CD8-positive, alpha-beta memory T cell (primary cell): Measurements from ENCODE around the gene HHAT. TPM values are rescaled to one million over a fixed set of nuclear protein-coding genes. Genes with fewer than 3 reads are reported as not detected.

Source experiments
- CTCF ChIA-PET: fragments of 350-600 bp; sonication (Branson Sonifier 250); formaldehyde crosslinking; loops from one replicate; lab custom pipeline; 2021; ENCODE audit warnings: antibody characterized with exemption; lab: Charles Lee
- POLR2A ChIA-PET: fragments of 350-600 bp; sonication (Branson Sonifier 250); formaldehyde crosslinking; loops from one replicate; lab custom pipeline; 2021; ENCODE audit warnings: antibody characterized with exemption; lab: Charles Lee
- DNase-seq, 5 donors: peaks; one replicate each; pipeline versions ENCODE4 v3.0.0 to v3.0.0-alpha.2; 2020 to 2022; ENCODE audit warnings: mixed read lengths in 1 of 5
- H3K27ac ChIP-seq: one replicate; pipeline ENCODE4 v1.7.0; 2013; ENCODE audit warnings: low read depth, mild to moderate bottlenecking, low read length, moderate library complexity
- H3K27me3 ChIP-seq: 2 replicates; pipeline ENCODE4 v1.7.0; 2013; ENCODE audit warnings: low read length, mild to moderate bottlenecking; ENCODE audit not compliant: insufficient read depth, poor library complexity, severe bottlenecking
- H3K36me3 ChIP-seq: 2 replicates; pipeline ENCODE4 v1.7.0; 2013; ENCODE audit warnings: mild to moderate bottlenecking, low read length, moderate library complexity; ENCODE audit not compliant: insufficient read depth
- H3K4me1 ChIP-seq: 2 replicates; pipeline ENCODE4 v1.7.0; 2013; ENCODE audit warnings: mild to moderate bottlenecking, low read length, moderate library complexity; ENCODE audit not compliant: insufficient read depth
- H3K4me3 ChIP-seq: 2 replicates; pipeline ENCODE4 v1.7.0; 2013; ENCODE audit warnings: mild to moderate bottlenecking, low read length
- H3K9me3 ChIP-seq: 2 replicates; pipeline ENCODE4 v1.7.0; 2013; ENCODE audit warnings: mild to moderate bottlenecking, low read length
- H3K27ac Mint-ChIP-seq, 8 donors: one replicate each; pipeline ENCODE4 v1.8.0; 2020 to 2021; ENCODE audit warnings: mixed read lengths in 8 of 8, mild to moderate bottlenecking in 6 of 8, inconsistent platforms in 3 of 8, moderate library complexity in 3 of 8
- H3K27me3 Mint-ChIP-seq, 2 donors: one replicate each; pipeline ENCODE4 v1.8.0; 2020 to 2021; ENCODE audit warnings: mixed read lengths in 2 of 2, mild to moderate bottlenecking in 1 of 2, moderate library complexity in 1 of 2
- H3K36me3 Mint-ChIP-seq, 3 donors: one replicate each; pipeline ENCODE4 v1.8.0; 2020 to 2021; ENCODE audit warnings: mixed read lengths in 3 of 3, inconsistent platforms in 1 of 3, mild to moderate bottlenecking in 1 of 3
- H3K4me1 Mint-ChIP-seq, 3 donors: one replicate each; pipeline ENCODE4 v1.8.0; 2020 to 2021; ENCODE audit warnings: mixed read lengths in 3 of 3, inconsistent platforms in 1 of 3, mild to moderate bottlenecking in 1 of 3
- H3K4me3 Mint-ChIP-seq, 7 donors: one replicate each; pipeline ENCODE4 v1.8.0; 2020 to 2021; ENCODE audit warnings: mixed read lengths in 7 of 7, mild to moderate bottlenecking in 6 of 7, moderate library complexity in 4 of 7, inconsistent platforms in 2 of 7
- H3K9me3 Mint-ChIP-seq, 5 donors: one replicate each; pipeline ENCODE4 v1.8.0; 2020 to 2022; ENCODE audit warnings: mixed read lengths in 5 of 5, mild to moderate bottlenecking in 3 of 5, moderate library complexity in 2 of 5, inconsistent platforms in 1 of 5
- polyA plus RNA-seq: library from polyadenylated mRNA; unstranded; fragments of 300-500 nt; fragmentation: Illumina TruSeq; gene quantifications from one replicate; pipeline ENCODE4 v1.2.3, GENCODE V29; 2021
- total RNA-seq, 2 experiments: library from RNA; stranded (reverse); gene quantifications; one replicate each; pipeline ENCODE4 v1.2.3, GENCODE V29; 2021

HHAT gene
- total and polyA plus RNA-seq, 3 experiments from 2014 or later = 1.4 to 4.6 (median 2.1) TPM

- DNase-seq = no peak
- Mint-ChIP-seq H3K27ac (no peak overlapping the region), H3K4me3 (no peak overlapping the region), H3K27me3 (no peaks in the 10 kb centered on the region), H3K4me1 (no peaks in the 10 kb centered on the region), H3K9me3 (no peaks in the 10 kb centered on the region), H3K36me3 (peaks cover 1 to 6% (median 6%) of the 10 kb centered on the region in 3 donors)
- Histone ChIP-seq H3K4me3 (no peak overlapping the region), H3K9me3 (no peaks in the 10 kb centered on the region), H3K36me3 (no peaks in the 10 kb centered on the region), H3K27ac (no peak overlapping the region), H3K4me1 (no peaks in the 10 kb centered on the region), H3K27me3 (no peaks in the 10 kb centered on the region)
- POLR2A ChIA-PET = no interaction called here
- CTCF ChIA-PET = no interaction called here
Observed at GRCh38 chr1:210482491-210482890, 153.8 kb downstream of the HHAT start.

- no peak for DNase-seq
- no peaks in the 10 kb centered on the region for H3K9me3 Mint-ChIP-seq
- no peak overlapping the region for H3K27ac Mint-ChIP-seq
- H3K27ac ChIP-seq = no peak overlapping the region
- no peaks in the 10 kb centered on the region for H3K4me1 Mint-ChIP-seq
- H3K36me3 Mint-ChIP-seq = peaks cover 0 to 4% (median 3%) of the 10 kb centered on the region in 3 donors
- ChIA-PET POLR2A (no interaction called here), CTCF (no interaction called here)
- H3K36me3 ChIP-seq = no peaks in the 10 kb centered on the region
- H3K4me1 ChIP-seq = no peaks in the 10 kb centered on the region
- no peaks in the 10 kb centered on the region for H3K9me3 ChIP-seq
- H3K27me3 Mint-ChIP-seq = no peaks in the 10 kb centered on the region
- no peaks in the 10 kb centered on the region for H3K27me3 ChIP-seq
- no peak overlapping the region for H3K4me3 Mint-ChIP-seq
- H3K4me3 ChIP-seq = no peak overlapping the region
Observed at GRCh38 chr1:210482945-210483617, 154.4 kb downstream of the HHAT start.

- Mint-ChIP-seq H3K4me3 (no peak overlapping the region), H3K9me3 (no peaks in the 10 kb centered on the region), H3K27ac (no peak overlapping the region), H3K27me3 (no peaks in the 10 kb centered on the region), H3K36me3 (peaks cover 0 to 7% (median 3%) of the 10 kb centered on the region in 3 donors), H3K4me1 (no peaks in the 10 kb centered on the region)
- Histone ChIP-seq H3K4me3 (no peak overlapping the region), H3K27me3 (no peaks in the 10 kb centered on the region), H3K4me1 (no peaks in the 10 kb centered on the region), H3K27ac (no peak overlapping the region), H3K9me3 (no peaks in the 10 kb centered on the region), H3K36me3 (no peaks in the 10 kb centered on the region)
- DNase-seq = no peak
- ChIA-PET POLR2A (no interaction called here), CTCF (no interaction called here)
Observed at GRCh38 chr1:210483821-210484220, 155.1 kb downstream of the HHAT start.

- H3K9me3 Mint-ChIP-seq = no peaks in the 10 kb centered on the region
- no peak overlapping the region for H3K27ac Mint-ChIP-seq
- no peaks in the 10 kb centered on the region for H3K4me1 ChIP-seq
- H3K9me3 ChIP-seq = no peaks in the 10 kb centered on the region
- H3K36me3 ChIP-seq = no peaks in the 10 kb centered on the region
- ChIA-PET POLR2A (no interaction called here), CTCF (no interaction called here)
- peaks cover 0 to 7% (median 3%) of the 10 kb centered on the region in 3 donors for H3K36me3 Mint-ChIP-seq
- no peak overlapping the region for H3K4me3 ChIP-seq
- no peak for DNase-seq
- H3K27me3 ChIP-seq = no peaks in the 10 kb centered on the region
- no peak overlapping the region for H3K4me3 Mint-ChIP-seq
- no peaks in the 10 kb centered on the region for H3K4me1 Mint-ChIP-seq
- no peak overlapping the region for H3K27ac ChIP-seq
- no peaks in the 10 kb centered on the region for H3K27me3 Mint-ChIP-seq
Observed at GRCh38 chr1:210487021-210487420, 158.3 kb downstream of the HHAT start.

GRCh38 chr1:210489491-210489890 lies 160.8 kb downstream of the HHAT start:
- peaks cover 0 to 3% (median 3%) of the 10 kb centered on the region in 3 donors for H3K36me3 Mint-ChIP-seq
- no peaks in the 10 kb centered on the region for H3K27me3 ChIP-seq
- H3K36me3 ChIP-seq = no peaks in the 10 kb centered on the region
- H3K4me3 ChIP-seq = no peak overlapping the region
- H3K27me3 Mint-ChIP-seq = no peaks in the 10 kb centered on the region
- H3K4me1 Mint-ChIP-seq = no peaks in the 10 kb centered on the region
- H3K27ac ChIP-seq = no peak overlapping the region
- CTCF ChIA-PET = no interaction called here
- H3K9me3 ChIP-seq = no peaks in the 10 kb centered on the region
- no peaks in the 10 kb centered on the region for H3K9me3 Mint-ChIP-seq
- H3K4me3 Mint-ChIP-seq = no peak overlapping the region
- no peak overlapping the region for H3K27ac Mint-ChIP-seq
- H3K4me1 ChIP-seq = no peaks in the 10 kb centered on the region
- POLR2A ChIA-PET = no interaction called here
- no peak for DNase-seq

- H3K36me3 ChIP-seq = no peaks in the 10 kb centered on the region
- DNase-seq = no peak
- Mint-ChIP-seq H3K4me3 (no peak overlapping the region), H3K27ac (no peak overlapping the region), H3K36me3 (peaks cover 0 to 3% (median 0%) of the 10 kb centered on the region in 3 donors), H3K27me3 (no peaks in the 10 kb centered on the region), H3K9me3 (no peaks in the 10 kb centered on the region), H3K4me1 (no peaks in the 10 kb centered on the region)
- POLR2A ChIA-PET = no interaction called here
- H3K4me1 ChIP-seq = no peaks in the 10 kb centered on the region
- H3K27me3 ChIP-seq = no peaks in the 10 kb centered on the region
- CTCF ChIA-PET = no interaction called here
- no peak overlapping the region for H3K27ac ChIP-seq
- H3K4me3 ChIP-seq = no peak overlapping the region
- no peaks in the 10 kb centered on the region for H3K9me3 ChIP-seq
Observed at GRCh38 chr1:210490781-210491180, 162.1 kb downstream of the HHAT start.

- H3K4me1 Mint-ChIP-seq = no peaks in the 10 kb centered on the region
- no peaks in the 10 kb centered on the region for H3K9me3 Mint-ChIP-seq
- Histone ChIP-seq H3K4me1 (no peaks in the 10 kb centered on the region), H3K27ac (no peak overlapping the region), H3K36me3 (no peaks in the 10 kb centered on the region), H3K27me3 (no peaks in the 10 kb centered on the region), H3K4me3 (no peak overlapping the region), H3K9me3 (no peaks in the 10 kb centered on the region)
- DNase-seq = no peak
- ChIA-PET CTCF (no interaction called here), POLR2A (no interaction called here)
- H3K27me3 Mint-ChIP-seq = no peaks in the 10 kb centered on the region
- H3K4me3 Mint-ChIP-seq = no peak overlapping the region
- H3K27ac Mint-ChIP-seq = no peak overlapping the region
- H3K36me3 Mint-ChIP-seq = peaks cover 0 to under 1% (median 0%) of the 10 kb centered on the region in 3 donors
Observed at GRCh38 chr1:210496063-210496462, 167.4 kb downstream of the HHAT start.

- CTCF ChIA-PET = no interaction called here
- H3K36me3 Mint-ChIP-seq = peaks cover 0 to 3% (median 0%) of the 10 kb centered on the region in 3 donors
Observed at GRCh38 chr1:210499956-210500355, 171.3 kb downstream of the HHAT start.

More at GRCh38 chr1:210499956-210500355, 171.3 kb downstream of the HHAT start:
- no peaks in the 10 kb centered on the region for H3K9me3 ChIP-seq
- H3K27me3 ChIP-seq = no peaks in the 10 kb centered on the region
- no peaks in the 10 kb centered on the region for H3K9me3 Mint-ChIP-seq
- no peak overlapping the region for H3K27ac ChIP-seq
- no peak overlapping the region for H3K4me3 Mint-ChIP-seq
- POLR2A ChIA-PET = no interaction called here
- no peaks in the 10 kb centered on the region for H3K27me3 Mint-ChIP-seq
- H3K4me1 Mint-ChIP-seq = no peaks in the 10 kb centered on the region
- H3K4me1 ChIP-seq = no peaks in the 10 kb centered on the region
- H3K27ac Mint-ChIP-seq = no peak overlapping the region
- H3K4me3 ChIP-seq = no peak overlapping the region
- no peak for DNase-seq
- no peaks in the 10 kb centered on the region for H3K36me3 ChIP-seq
